Thoracic aorta (tissue), 2 donors: ENCODE data around the gene LDHD. TPM values are rescaled to one million over a fixed set of nuclear protein-coding genes. Genes with fewer than 3 reads are reported as not detected.

Experiments used
- ATAC-seq: fragments of 150-250 bp; one replicate; pipeline ENCODE4 v1.8.0; 2017; ENCODE audit warnings: low read depth; ENCODE audit not compliant: insufficient number of reproducible peaks, low FRiP score
- DNase-seq: peaks from one replicate; pipeline ENCODE4 v3.0.0-alpha.2; 2020; ENCODE audit warnings: low spot score
- H3K27ac ChIP-seq, 2 donors: fragments of 200-600 bp; sonication (generic); 1 replicate in 1 of 2; 2 replicates in 1 of 2; pipeline ENCODE4 v1.5.1; 2016; ENCODE audit warnings: mild to moderate bottlenecking in 2 of 2, moderate library complexity in 2 of 2
- H3K27me3 ChIP-seq: fragments of 200-600 bp; sonication (generic); replicated peaks from 2 replicates; pipeline ENCODE4 v1.6.0; 2016; ENCODE audit warnings: mild to moderate bottlenecking; ENCODE audit not compliant: insufficient read depth
- H3K36me3 ChIP-seq: fragments of 200-600 bp; sonication (generic); one replicate; pipeline ENCODE4 v1.5.1; 2016
- H3K4me1 ChIP-seq, 2 donors: fragments of 200-600 bp; sonication (generic); 1 replicate in 1 of 2; 2 replicates in 1 of 2; pipeline versions ENCODE4 v1.5.1 to v1.6.0; 2016; ENCODE audit warnings: low read depth in 2 of 2, mild to moderate bottlenecking in 1 of 2; ENCODE audit not compliant: control insufficient read depth in 1 of 2
- H3K4me3 ChIP-seq: fragments of 200-600 bp; sonication (generic); 2 replicates; pipeline ENCODE4 v1.5.1; 2016; ENCODE audit warnings: mild to moderate bottlenecking
- H3K9me3 ChIP-seq: fragments of 200-600 bp; sonication (generic); 2 replicates; pipeline ENCODE4 v1.5.1; 2016
- total RNA-seq, 2 donors: library from RNA; depleted of rRNA; stranded (reverse); fragments of >200 nt; gene quantifications; one replicate each; pipeline versions ENCODE4 v1.1.0 to v1.2.3, GENCODE V29; 2016
- TF ChIP-seq, protein P1 (sequence below): fragments of 200-600 bp; sonication (generic); IDR thresholded peaks from one replicate; pipeline ENCODE4 v1.5.1; 2019; ENCODE audit warnings: antibody characterized with exemption

The LDHD gene
- total RNA-seq, 2 donors from 2014 or later, result 7.2 to 14.1 TPM

DNA sequence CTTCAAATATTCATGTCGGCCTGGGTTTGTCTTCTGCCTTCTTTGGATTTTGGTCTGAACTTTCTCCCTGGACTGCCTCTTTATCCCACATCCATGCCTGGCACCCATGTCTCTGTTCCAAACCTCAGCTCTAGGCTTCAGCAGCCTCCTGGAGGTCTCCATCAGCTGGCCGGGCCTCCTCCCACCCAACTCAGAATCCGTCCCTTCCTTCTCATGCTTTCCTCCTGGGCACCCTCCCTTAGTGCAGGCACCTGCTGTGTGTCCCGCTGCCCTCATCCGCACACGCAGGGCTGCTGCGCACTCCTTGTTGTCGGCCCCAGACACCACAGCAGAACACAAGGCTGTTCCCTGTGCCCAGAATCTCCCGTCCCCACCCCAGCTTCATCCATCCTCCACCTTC is 14.0 kb downstream of the LDHD start:
- ATAC-seq (no peak), DNase-seq (no peak)
- no peaks in the 10 kb centered on the region for H3K36me3 ChIP-seq
- TF ChIP-seq, protein P1, sequence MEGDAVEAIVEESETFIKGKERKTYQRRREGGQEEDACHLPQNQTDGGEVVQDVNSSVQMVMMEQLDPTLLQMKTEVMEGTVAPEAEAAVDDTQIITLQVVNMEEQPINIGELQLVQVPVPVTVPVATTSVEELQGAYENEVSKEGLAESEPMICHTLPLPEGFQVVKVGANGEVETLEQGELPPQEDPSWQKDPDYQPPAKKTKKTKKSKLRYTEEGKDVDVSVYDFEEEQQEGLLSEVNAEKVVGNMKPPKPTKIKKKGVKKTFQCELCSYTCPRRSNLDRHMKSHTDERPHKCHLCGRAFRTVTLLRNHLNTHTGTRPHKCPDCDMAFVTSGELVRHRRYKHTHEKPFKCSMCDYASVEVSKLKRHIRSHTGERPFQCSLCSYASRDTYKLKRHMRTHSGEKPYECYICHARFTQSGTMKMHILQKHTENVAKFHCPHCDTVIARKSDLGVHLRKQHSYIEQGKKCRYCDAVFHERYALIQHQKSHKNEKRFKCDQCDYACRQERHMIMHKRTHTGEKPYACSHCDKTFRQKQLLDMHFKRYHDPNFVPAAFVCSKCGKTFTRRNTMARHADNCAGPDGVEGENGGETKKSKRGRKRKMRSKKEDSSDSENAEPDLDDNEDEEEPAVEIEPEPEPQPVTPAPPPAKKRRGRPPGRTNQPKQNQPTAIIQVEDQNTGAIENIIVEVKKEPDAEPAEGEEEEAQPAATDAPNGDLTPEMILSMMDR, result no peak
- no peaks in the 10 kb centered on the region for H3K27me3 ChIP-seq
- no peak overlapping the region for H3K27ac ChIP-seq
- no peak overlapping the region for H3K4me3 ChIP-seq
- H3K4me1 ChIP-seq, result peaks cover 0 to 26% of the 10 kb centered on the region in 2 donors
- no peaks in the 10 kb centered on the region for H3K9me3 ChIP-seq

DNA sequence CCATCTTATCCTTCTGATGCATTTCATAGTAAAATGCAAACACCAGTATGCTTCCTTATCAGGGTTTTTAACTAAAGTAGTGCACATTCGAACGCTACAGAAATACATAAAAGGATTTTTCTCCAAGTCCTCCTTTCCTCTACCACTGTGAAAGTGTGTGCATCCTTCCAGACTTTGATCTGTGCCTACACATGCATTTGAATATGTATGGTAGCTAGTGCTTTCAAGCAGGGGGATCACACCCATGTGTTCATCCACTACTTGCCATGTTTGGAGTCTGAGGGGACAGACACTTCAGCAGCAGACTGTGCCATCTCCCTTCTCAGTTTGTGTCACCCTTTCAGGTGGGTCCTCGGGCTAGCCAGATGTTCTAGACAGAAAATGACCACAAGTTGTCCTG is 14.9 kb downstream of the LDHD start:
- no peaks in the 10 kb centered on the region for H3K9me3 ChIP-seq

DNA sequence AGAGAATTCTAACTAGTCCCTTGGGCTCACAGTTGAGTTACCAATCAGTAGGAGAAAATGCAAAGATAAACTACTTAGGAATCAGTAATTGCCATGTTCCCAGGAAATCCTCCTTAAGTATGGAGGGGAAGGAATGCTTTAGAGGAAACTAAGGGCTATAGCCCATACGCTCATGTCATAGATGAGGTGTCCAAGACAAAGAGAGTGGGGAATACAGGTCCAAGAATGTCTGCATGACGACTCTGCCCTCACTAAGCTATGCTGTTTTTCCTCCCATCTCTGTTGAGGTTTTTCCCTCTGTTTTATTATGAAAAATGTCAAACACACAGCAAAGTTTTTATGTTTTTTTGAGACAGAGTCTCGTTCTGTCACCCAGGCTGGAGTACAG is 16.0 kb downstream of the LDHD start:
- ATAC-seq (no peak), DNase-seq (no peak)
- Histone ChIP-seq H3K4me3 (no peak overlapping the region), H3K4me1 (peaks cover 0 to 39% of the 10 kb centered on the region in 2 donors), H3K27me3 (no peaks in the 10 kb centered on the region), H3K27ac (no peak overlapping the region), H3K36me3 (no peaks in the 10 kb centered on the region), H3K9me3 (no peaks in the 10 kb centered on the region)
- TF ChIP-seq, protein P1, result no peak

More for the DNA sequence above, 14.9 kb downstream of the LDHD start:
- TF ChIP-seq, protein P1, result no peak
- Histone ChIP-seq H3K4me3 (no peak overlapping the region), H3K4me1 (peaks cover 0 to 34% of the 10 kb centered on the region in 2 donors), H3K27ac (no peak overlapping the region), H3K36me3 (no peaks in the 10 kb centered on the region), H3K27me3 (no peaks in the 10 kb centered on the region)
- no peak for ATAC-seq
- no peak for DNase-seq

DNA sequence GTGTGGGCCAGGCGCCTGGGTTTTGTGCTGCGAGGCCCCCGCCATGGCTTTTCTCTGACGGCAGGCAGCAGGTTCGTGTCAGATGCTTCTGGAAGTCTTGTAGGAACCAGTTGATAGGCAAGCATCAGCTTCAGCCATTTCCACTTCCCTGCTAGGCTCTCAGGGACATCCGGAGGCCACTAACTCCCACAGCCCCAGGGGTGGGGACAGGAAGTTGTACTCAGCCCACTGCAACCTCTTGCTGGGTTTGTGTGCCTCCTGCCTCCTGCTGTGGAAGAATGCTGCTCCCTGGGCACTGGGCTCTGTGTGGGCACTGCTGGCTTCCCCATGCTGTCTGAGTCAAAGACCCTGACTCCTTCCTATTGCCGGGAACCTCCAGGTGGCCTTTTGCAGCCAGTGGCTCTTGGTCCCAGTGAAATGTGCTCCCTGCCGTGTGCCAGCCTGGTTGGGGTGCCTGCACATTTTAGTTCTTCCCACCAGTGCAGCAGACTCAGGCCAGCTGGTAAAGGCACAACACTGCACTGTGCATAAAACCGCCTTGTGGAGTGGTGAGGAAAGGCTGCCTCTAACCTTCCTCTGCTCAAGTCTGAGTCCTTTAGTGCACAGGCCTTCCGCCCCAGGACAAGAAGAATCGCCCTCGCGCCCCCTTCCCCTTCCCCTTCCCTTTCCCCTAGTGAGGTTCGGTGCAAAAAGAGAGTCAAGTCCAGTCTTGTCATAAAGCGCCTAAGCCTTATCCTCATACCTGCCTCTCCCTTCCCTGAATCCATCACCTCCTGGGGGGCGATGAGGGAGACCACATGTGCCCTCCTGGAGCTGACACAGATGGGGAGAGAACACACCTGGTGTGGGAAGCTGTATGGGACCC is 16.6 kb downstream of the LDHD start:
- H3K27ac ChIP-seq, result no peak overlapping the region
- no peaks in the 10 kb centered on the region for H3K9me3 ChIP-seq
- no peak for DNase-seq
- no peak overlapping the region for H3K4me3 ChIP-seq
- ATAC-seq, result no peak
- H3K27me3 ChIP-seq, result no peaks in the 10 kb centered on the region
- peaks cover 0 to 32% of the 10 kb centered on the region in 2 donors for H3K4me1 ChIP-seq
- TF ChIP-seq, protein P1, result no peak
- no peaks in the 10 kb centered on the region for H3K36me3 ChIP-seq

DNA sequence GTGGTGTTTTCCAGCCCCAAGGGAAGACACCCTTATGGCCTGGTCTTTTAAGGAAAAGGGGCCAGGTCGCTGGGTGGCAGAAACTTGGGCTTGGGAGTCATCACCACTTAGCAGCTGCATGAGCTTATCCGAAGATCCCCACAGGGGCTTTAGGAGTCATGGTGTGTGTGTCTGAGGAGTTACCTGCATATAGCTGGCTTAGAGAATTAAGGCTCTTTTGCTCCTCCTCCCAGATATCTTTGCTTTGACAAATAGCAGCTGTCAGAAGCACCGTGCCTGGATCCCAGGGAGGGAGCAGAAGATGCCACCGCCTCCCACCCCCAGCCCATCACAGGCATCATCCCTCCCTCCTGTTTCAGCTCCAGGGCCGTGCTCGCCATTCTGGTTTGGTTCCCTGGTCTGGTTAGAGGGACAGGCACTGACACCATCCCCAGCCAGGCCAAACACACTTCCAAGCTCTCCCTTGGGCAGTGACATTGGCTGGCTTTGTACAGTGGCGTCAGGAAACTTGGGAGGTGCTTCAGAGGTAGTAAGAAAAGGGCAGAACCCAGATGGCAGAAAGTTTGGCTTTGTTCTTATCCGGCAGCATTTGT is 17.4 kb downstream of the LDHD start:
- Histone ChIP-seq H3K4me3 (no peak overlapping the region), H3K27me3 (no peaks in the 10 kb centered on the region), H3K4me1 (peaks cover 0 to 28% of the 10 kb centered on the region in 2 donors), H3K36me3 (no peaks in the 10 kb centered on the region), H3K27ac (no peak overlapping the region), H3K9me3 (no peaks in the 10 kb centered on the region)
- DNase-seq (no peak), ATAC-seq (no peak)
- TF ChIP-seq, protein P1, result no peak
